HepG2 (cell line): ENCODE data around the gene TTLL12. TPM values are rescaled to one million over a fixed set of nuclear protein-coding genes. Genes with fewer than 3 reads are reported as not detected.

Experiments used
- CEBPZ ChIP-seq: IDR thresholded peaks from 2 replicates; pipeline ENCODE4 v1.6.1; 2012; ENCODE audit warnings: low read length, improper control_type of control experiment
- CENPT ChIP-seq: sonication (generic); formaldehyde crosslinking; IDR thresholded peaks from 2 replicates; pipeline ENCODE4 v1.8.0; 2022; ENCODE audit warnings: low read depth, mild to moderate bottlenecking, moderate library complexity, missing genetic modification reagents
- ERF ChIP-seq: IDR thresholded peaks from 2 replicates; pipeline ENCODE4 v1.6.1; 2018; ENCODE audit warnings: missing biosample characterization, missing genetic modification reagents
- FOXJ3 ChIP-seq: sonication (generic); formaldehyde crosslinking; IDR thresholded peaks from 2 replicates; pipeline ENCODE4 v1.4.0; 2020; ENCODE audit warnings: missing genetic modification reagents, mild to moderate bottlenecking, borderline replicate concordance
- HES4 ChIP-seq: sonication (generic); formaldehyde crosslinking; IDR thresholded peaks from 2 replicates; pipeline ENCODE4 v1.9.0; 2021; ENCODE audit warnings: mild to moderate bottlenecking, missing genetic modification reagents, borderline replicate concordance
- MEIS2 ChIP-seq: sonication (generic); formaldehyde crosslinking; IDR thresholded peaks from 2 replicates; pipeline ENCODE4 v1.9.0; 2021; ENCODE audit warnings: mild to moderate bottlenecking, missing genetic modification reagents
- MLXIP ChIP-seq: sonication (generic); formaldehyde crosslinking; IDR thresholded peaks from 2 replicates; pipeline ENCODE4 v1.9.0; 2021; ENCODE audit warnings: missing genetic modification reagents, borderline replicate concordance
- MXD4 ChIP-seq: IDR thresholded peaks from 2 replicates; pipeline ENCODE4 v1.6.1; 2016; ENCODE audit warnings: mild to moderate bottlenecking, missing biosample characterization, missing genetic modification reagents
- NR0B2 ChIP-seq: sonication (generic); formaldehyde crosslinking; IDR thresholded peaks from 2 replicates; pipeline ENCODE4 v1.4.0; 2020; ENCODE audit warnings: mild to moderate bottlenecking, missing genetic modification reagents
- POGZ ChIP-seq: sonication (generic); formaldehyde crosslinking; IDR thresholded peaks from 2 replicates; pipeline ENCODE4 v1.4.0; 2020; ENCODE audit warnings: mild to moderate bottlenecking, missing genetic modification reagents
- ZBTB4 ChIP-seq: sonication (generic); formaldehyde crosslinking; IDR thresholded peaks from 2 replicates; pipeline ENCODE4 v1.4.0; 2020; ENCODE audit warnings: missing genetic modification reagents, mild to moderate bottlenecking, borderline replicate concordance
- ZNF10 ChIP-seq: sonication (generic); formaldehyde crosslinking; IDR thresholded peaks from 2 replicates; pipeline ENCODE4 v1.4.0; 2020; ENCODE audit warnings: mild to moderate bottlenecking, low read depth, missing genetic modification reagents, borderline replicate concordance
- ZNF331 ChIP-seq: sonication (generic); formaldehyde crosslinking; IDR thresholded peaks from 2 replicates; pipeline ENCODE4 v1.4.0; 2020; ENCODE audit warnings: missing genetic modification reagents
- ZNF431 ChIP-seq: sonication (generic); formaldehyde crosslinking; IDR thresholded peaks from 2 replicates; pipeline ENCODE4 v1.9.0; 2022; ENCODE audit warnings: missing genetic modification reagents, low read depth, mild to moderate bottlenecking, borderline replicate concordance
- ZNF451 ChIP-seq: sonication (generic); formaldehyde crosslinking; IDR thresholded peaks from 2 replicates; pipeline ENCODE4 v1.5.0; 2020; ENCODE audit warnings: mild to moderate bottlenecking, missing genetic modification reagents
- ZNF567 ChIP-seq: sonication (generic); formaldehyde crosslinking; IDR thresholded peaks from 2 replicates; pipeline ENCODE4 v1.8.1; 2023; ENCODE audit warnings: mild to moderate bottlenecking, missing genetic modification reagents, borderline replicate concordance
- ZNF607 ChIP-seq: sonication (generic); formaldehyde crosslinking; IDR thresholded peaks from 2 replicates; pipeline ENCODE4 v1.5.1; 2020; ENCODE audit warnings: missing genetic modification reagents, mild to moderate bottlenecking, borderline replicate concordance
- polyA plus RNA-seq, 8 experiments: library from polyadenylated mRNA; depleted of rRNA in 3 of 8; stranded (reverse) in 7 of 8; unstranded in 1 of 8; fragments of >200 nt; fragmentation: Illumina TruSeq in 4 of 8; extraction: Trizol in 4 of 8; gene quantifications; 2 replicates each; pipeline versions ENCODE4 v1.2.1 to v1.2.3, GENCODE V29; 2011 to 2016; ENCODE audit warnings: low read depth in 4 of 8, missing spikeins in 1 of 8, mixed read lengths in 1 of 8; ENCODE audit not compliant: insufficient read depth in 1 of 8
- total RNA-seq, 5 experiments: library from RNA; depleted of rRNA; stranded (reverse); fragments of >200 nt; fragmentation: Illumina TruSeq; extraction: Trizol; gene quantifications; 2 replicates each; pipeline ENCODE4 v1.2.3, GENCODE V29; 2016; ENCODE audit warnings: low read depth in 1 of 5

TTLL12 gene
- total and polyA plus RNA-seq, 2 of the 13 experiments (the other 11 are each of a cell fraction or from before 2014, with no cell fraction given), result 11.9 to 38.1 TPM

- TF ChIP-seq CEBPZ (no peak), ZNF331 (CRISPR knock-in tag) (0 out of 2 replicates have a peak, but pooled peaks have one; percentile 8), ZNF10 (CRISPR knock-in tag) (no peak), HES4 (CRISPR knock-in tag) (0 out of 2 replicates have a peak, but pooled peaks have one; percentile 35), MXD4 (CRISPR knock-in tag) (no peak), ZNF451 (CRISPR knock-in tag) (peak; percentile 74; the same call in 1 of the 2 replicates), ZBTB4 (no peak), MEIS2 (0 out of 2 replicates have a peak, but pooled peaks have one; percentile 26), FOXJ3 (CRISPR knock-in tag) (no peak), MLXIP (CRISPR knock-in tag) (0 out of 2 replicates have a peak, but pooled peaks have one; percentile 40), ZNF431 (CRISPR knock-in tag) (no peak), NR0B2 (CRISPR knock-in tag) (peak; percentile 59; the same call in 1 of the 2 replicates), CENPT (CRISPR knock-in tag) (0 out of 2 replicates have a peak, but pooled peaks have one; percentile 74), POGZ (CRISPR knock-in tag) (no peak), ZNF607 (CRISPR knock-in tag) (peak; percentile 49; the same call in 1 of the 2 replicates), ZNF567 (CRISPR knock-in tag) (no peak), ERF (CRISPR knock-in tag) (peak; percentile 31; the same call in 1 of the 2 replicates)
Measured at GRCh38 chr22:43186272-43187170, at the start of gene TTLL12 (continued).
